DND-41 (cell line): ENCODE results near the gene GGNBP2.
A peak's percentile ranks its signal among the peaks of the same experiment; 100 is the strongest.

ENCODE experiments used
- ATAC-seq: fragments of 200-7000 bp; cut with Tn5 transposase; 3 replicates; pipeline ENCODE4 v1.9.1; 2021; ENCODE audit warnings: low read depth; ENCODE audit not compliant: insufficient read depth
- DNase-seq: peaks from one replicate; pipeline ENCODE4 v3.0.0-alpha.2; 2020
- H2AFZ ChIP-seq: 2 replicates; pipeline ENCODE4 v1.6.0; 2012; ENCODE audit warnings: low read depth, low read length
- H3K27ac ChIP-seq: 2 replicates; pipeline ENCODE4 v1.5.1; 2012; ENCODE audit warnings: low read length, inconsistent platforms
- H3K27me3 ChIP-seq: fragments of 200-600 bp; sonication (generic); 2 replicates; pipeline ENCODE4 v1.6.0; 2012; ENCODE audit warnings: low read length, mild to moderate bottlenecking, inconsistent platforms; ENCODE audit not compliant: insufficient read depth, poor library complexity
- H3K36me3 ChIP-seq: 2 replicates; pipeline ENCODE4 v1.5.1; 2012; ENCODE audit warnings: low read length, inconsistent platforms; ENCODE audit not compliant: insufficient read depth
- H3K4me1 ChIP-seq: 2 replicates; pipeline ENCODE4 v1.5.1; 2012; ENCODE audit warnings: mild to moderate bottlenecking, low read length; ENCODE audit not compliant: insufficient read depth
- H3K4me2 ChIP-seq: 2 replicates; pipeline ENCODE4 v1.6.0; 2012; ENCODE audit warnings: mild to moderate bottlenecking, moderate library complexity, low read length, inconsistent platforms; ENCODE audit not compliant: insufficient read depth
- H3K4me3 ChIP-seq, 2 experiments: fragments of 200-600 bp in 1 of 2; shearing (Covaris generic) in 1 of 2; 2 replicates each; pipeline ENCODE4 v1.5.1; 2012 to 2016; ENCODE audit warnings: inconsistent platforms in 2 of 2, low read length in 2 of 2, mild to moderate bottlenecking in 2 of 2, low read depth in 1 of 2, moderate library complexity in 1 of 2
- H3K79me2 ChIP-seq: 2 replicates; pipeline ENCODE4 v1.6.0; 2012; ENCODE audit warnings: low read length, inconsistent platforms; ENCODE audit not compliant: insufficient read depth
- H3K9ac ChIP-seq: 2 replicates; pipeline ENCODE4 v1.6.0; 2012; ENCODE audit warnings: low read depth, mild to moderate bottlenecking, inconsistent platforms, low read length, moderate library complexity
- H3K9me3 ChIP-seq: 2 replicates; pipeline ENCODE4 v1.5.1; 2012; ENCODE audit warnings: low read length, moderate library complexity, mild to moderate bottlenecking, inconsistent platforms; ENCODE audit not compliant: insufficient read depth, severe bottlenecking
- H4K20me1 ChIP-seq: 2 replicates; pipeline ENCODE4 v1.6.0; 2012; ENCODE audit warnings: low read length; ENCODE audit not compliant: insufficient read depth
- EZH2 ChIP-seq: IDR thresholded peaks from 3 replicates; pipeline ENCODE4 v1.6.1; 2012; ENCODE audit warnings: borderline replicate concordance, low read depth, mild to moderate bottlenecking, moderate library complexity, low read length, inconsistent platforms; ENCODE audit not compliant: severe bottlenecking
- TF ChIP-seq, protein P1 (sequence below): IDR thresholded peaks from 2 replicates; pipeline ENCODE4 v1.5.1; 2012; ENCODE audit warnings: borderline replicate concordance, low read length, moderate library complexity, mild to moderate bottlenecking; ENCODE audit not compliant: poor library complexity, severe bottlenecking; ENCODE audit errors: extremely low read depth

The GGNBP2 gene

DNA sequence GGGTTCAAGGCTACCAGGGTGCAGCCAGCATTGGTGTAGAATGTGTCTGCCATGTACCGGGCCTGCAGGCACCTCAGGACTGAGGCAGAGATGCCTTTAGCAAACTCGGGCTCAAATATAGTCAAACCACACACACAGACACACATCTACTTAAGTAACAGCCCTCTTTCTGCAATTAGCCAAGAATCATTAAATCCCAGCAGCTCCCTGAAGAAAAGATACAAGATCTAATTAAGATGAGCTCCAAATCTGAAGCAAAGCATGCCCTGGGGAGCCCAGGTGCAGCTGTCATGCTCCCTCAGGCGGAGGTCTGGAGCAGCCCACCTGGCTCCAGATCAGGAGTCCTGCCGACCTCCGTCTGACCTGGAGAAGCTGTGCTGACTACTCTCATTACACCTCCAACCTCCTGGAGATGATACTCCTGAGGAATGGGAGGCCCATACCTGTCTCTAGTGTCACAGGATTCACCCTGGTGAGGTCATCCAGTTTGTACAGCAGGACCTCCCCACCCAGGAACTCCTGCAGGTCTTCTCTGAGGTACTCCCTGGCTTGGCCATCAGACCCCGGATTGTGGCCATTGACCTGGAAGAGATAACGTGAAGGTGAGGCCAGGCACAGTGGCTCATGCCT lies 17.0 kb upstream of the GGNBP2 start:
- no peaks in the 10 kb centered on the region for H3K27me3 ChIP-seq
- peaks cover 8% of the 10 kb centered on the region for H4K20me1 ChIP-seq
- ATAC-seq (no peak), DNase-seq (peak; percentile 1)
- no peak overlapping the region for H3K4me3 ChIP-seq
- peaks cover 24% of the 10 kb centered on the region for H3K79me2 ChIP-seq
- no peaks in the 10 kb centered on the region for H3K9me3 ChIP-seq
- peaks cover 13% of the 10 kb centered on the region for H3K4me1 ChIP-seq
- peaks cover 81% of the 10 kb centered on the region for H3K36me3 ChIP-seq
- no peak overlapping the region for H3K27ac ChIP-seq
- no peak overlapping the region for H3K9ac ChIP-seq
- H3K4me2 ChIP-seq = no peak overlapping the region
- H2AFZ ChIP-seq = no peak overlapping the region
- no peak for TF ChIP-seq EZH2
- TF ChIP-seq, protein P1, sequence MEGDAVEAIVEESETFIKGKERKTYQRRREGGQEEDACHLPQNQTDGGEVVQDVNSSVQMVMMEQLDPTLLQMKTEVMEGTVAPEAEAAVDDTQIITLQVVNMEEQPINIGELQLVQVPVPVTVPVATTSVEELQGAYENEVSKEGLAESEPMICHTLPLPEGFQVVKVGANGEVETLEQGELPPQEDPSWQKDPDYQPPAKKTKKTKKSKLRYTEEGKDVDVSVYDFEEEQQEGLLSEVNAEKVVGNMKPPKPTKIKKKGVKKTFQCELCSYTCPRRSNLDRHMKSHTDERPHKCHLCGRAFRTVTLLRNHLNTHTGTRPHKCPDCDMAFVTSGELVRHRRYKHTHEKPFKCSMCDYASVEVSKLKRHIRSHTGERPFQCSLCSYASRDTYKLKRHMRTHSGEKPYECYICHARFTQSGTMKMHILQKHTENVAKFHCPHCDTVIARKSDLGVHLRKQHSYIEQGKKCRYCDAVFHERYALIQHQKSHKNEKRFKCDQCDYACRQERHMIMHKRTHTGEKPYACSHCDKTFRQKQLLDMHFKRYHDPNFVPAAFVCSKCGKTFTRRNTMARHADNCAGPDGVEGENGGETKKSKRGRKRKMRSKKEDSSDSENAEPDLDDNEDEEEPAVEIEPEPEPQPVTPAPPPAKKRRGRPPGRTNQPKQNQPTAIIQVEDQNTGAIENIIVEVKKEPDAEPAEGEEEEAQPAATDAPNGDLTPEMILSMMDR = no peak

DNA sequence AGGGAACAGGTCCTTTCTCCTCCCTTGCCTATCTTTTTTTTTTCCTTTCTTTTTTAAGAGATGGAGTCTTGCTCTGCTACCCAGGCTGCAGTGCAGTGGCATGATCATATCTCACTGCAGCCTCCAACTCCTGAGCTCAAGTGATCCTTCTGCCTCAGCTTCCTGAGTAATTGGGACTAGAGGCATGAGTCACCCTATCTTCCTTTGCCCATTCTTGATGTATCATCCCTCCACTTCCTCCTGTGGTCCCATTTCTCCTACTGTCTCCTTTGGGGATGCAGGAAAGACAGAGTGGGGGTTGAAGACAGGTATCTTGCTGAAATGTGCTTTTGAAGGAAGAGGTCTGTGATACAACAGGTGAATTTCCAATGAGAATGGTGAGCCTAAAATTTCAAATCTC lies 15.6 kb upstream of the GGNBP2 start:
- H3K9ac ChIP-seq = no peak overlapping the region
- no peak for TF ChIP-seq EZH2
- TF ChIP-seq, protein P1 = no peak
- peaks cover 27% of the 10 kb centered on the region for H3K4me1 ChIP-seq
- no peaks in the 10 kb centered on the region for H3K9me3 ChIP-seq
- H3K36me3 ChIP-seq = peaks cover 84% of the 10 kb centered on the region
- no peak for ATAC-seq
- no peak overlapping the region for H3K27ac ChIP-seq
- H3K4me3 ChIP-seq = no peak overlapping the region
- H3K79me2 ChIP-seq = peaks cover 36% of the 10 kb centered on the region
- H3K4me2 ChIP-seq = no peak overlapping the region
- DNase-seq = no peak
- H2AFZ ChIP-seq = no peak overlapping the region
- no peaks in the 10 kb centered on the region for H3K27me3 ChIP-seq
- H4K20me1 ChIP-seq = peaks cover 10% of the 10 kb centered on the region

DNA sequence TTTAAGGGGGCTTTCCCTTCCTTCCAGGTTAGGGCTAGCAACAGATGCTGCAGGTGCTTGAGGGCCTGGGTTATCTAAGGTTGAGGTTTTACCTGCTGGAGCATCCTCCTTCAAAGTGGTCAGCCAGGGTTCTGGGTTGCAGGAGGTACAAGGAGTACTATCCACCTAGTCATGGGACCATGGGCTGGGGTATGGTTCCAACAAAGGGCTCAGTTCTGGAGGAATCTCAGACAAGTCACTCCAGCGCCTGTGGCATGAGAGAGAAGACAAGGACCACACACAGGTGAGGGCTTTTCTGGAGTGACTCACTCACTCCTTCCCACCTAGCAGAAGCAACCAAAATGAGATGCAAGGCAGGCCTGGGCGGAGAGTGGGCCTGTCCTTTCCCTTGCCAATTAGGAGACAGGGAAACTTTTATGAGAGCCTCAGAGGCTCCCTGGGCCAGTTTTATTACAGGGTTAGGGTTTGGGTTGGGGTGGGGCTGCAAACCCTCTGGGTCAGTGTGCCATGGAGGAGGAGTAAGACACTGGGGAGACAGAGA lies 12.2 kb upstream of the GGNBP2 start:
- Histone ChIP-seq H3K4me3 (no peak overlapping the region; a peak in 1 of 4 replicates), H4K20me1 (0 out of 2 replicates have a peak, but pooled peaks cover 10% of the 10 kb centered on the region), H3K9me3 (no peaks in the 10 kb centered on the region), H3K4me1 (peaks cover 46% of the 10 kb centered on the region), H3K36me3 (peaks cover 60% of the 10 kb centered on the region), H3K79me2 (peaks cover 62% of the 10 kb centered on the region), H2AFZ (no peak overlapping the region), H3K9ac (no peak overlapping the region), H3K4me2 (peak overlapping the region; percentile 79; the same call in 1 of the 2 replicates), H3K27ac (no peak overlapping the region; the same call in 1 of the 2 replicates), H3K27me3 (no peaks in the 10 kb centered on the region)
- DNase-seq (no peak), ATAC-seq (no peak)
- no peak for TF ChIP-seq EZH2
- TF ChIP-seq, protein P1 = no peak
